Cerebellar nuclear complex (tissue), 1 donor: ENCODE results near the gene TDRD1.
"Not testable (repeated sequence)": the region's sequence is repeated elsewhere in the genome, so short reads cannot be mapped to it uniquely, and the experiment has no call there.

Experiments used
- DNase-seq, 2 experiments: peaks; one replicate each; lab custom pipeline; 2025; lab: John Stamatoyannopoulos, UW

The TDRD1 gene

GRCh38 chr10:114179148-114179547 is at the start of gene TDRD1:
TDRD1 (plus strand) TSS chr10:114179353; CDS start chr10:114187832, 8,479 bp downstream.
- DNase-seq = no peak

DNA sequence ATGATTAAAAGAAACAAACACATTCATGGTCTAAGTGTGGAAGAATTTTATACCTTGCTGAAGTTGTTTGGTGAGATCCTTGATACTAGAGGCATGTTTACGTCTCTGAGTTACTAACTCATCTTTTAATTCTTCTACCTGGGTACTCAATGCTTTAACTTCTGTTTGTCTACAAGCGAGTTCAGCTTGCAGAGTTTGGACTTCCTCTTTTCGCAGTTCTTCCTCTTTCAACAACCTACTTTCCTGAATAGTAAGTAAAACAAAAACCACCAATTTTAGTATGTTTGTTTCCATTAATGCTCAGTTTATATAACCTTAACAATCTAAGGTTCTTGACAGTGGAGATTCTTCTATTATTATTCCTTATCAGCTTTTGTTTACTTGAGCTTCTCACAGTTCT is 48.1 kb upstream of the TDRD1 start:
- no peak for DNase-seq

- DNase-seq = no peak
These were observed 43.7 kb upstream of the TDRD1 start for GRCh38 chr10:114135476-114135875.

GRCh38 chr10:114138581-114138980 is 40.6 kb upstream of the TDRD1 start:
- DNase-seq = no peak

GRCh38 chr10:114140036-114140435 is 39.1 kb upstream of the TDRD1 start:
- DNase-seq = no peak

DNA sequence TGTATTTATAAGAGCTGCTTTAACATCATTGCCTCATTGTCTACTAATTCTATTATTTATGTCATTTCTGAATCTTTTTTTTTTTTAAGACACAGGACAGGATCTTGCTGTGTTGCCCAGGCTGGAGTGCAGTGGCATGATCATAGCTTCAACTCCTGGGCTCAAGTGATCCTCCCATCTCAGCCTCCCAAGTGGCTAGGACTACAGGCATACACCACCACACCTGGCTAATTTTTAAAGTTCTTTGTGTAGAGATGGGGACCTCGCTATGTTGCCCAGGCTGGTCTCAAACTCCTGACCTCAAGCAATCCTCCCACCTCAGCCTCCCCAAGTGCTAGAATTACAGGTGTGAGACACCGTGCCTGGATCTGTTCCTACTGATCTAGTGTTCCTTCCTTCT is 38.3 kb upstream of the TDRD1 start:
- DNase-seq = not testable (repeated sequence)

GRCh38 chr10:114142018-114142417 is 37.1 kb upstream of the TDRD1 start:
- no peak for DNase-seq

DNA sequence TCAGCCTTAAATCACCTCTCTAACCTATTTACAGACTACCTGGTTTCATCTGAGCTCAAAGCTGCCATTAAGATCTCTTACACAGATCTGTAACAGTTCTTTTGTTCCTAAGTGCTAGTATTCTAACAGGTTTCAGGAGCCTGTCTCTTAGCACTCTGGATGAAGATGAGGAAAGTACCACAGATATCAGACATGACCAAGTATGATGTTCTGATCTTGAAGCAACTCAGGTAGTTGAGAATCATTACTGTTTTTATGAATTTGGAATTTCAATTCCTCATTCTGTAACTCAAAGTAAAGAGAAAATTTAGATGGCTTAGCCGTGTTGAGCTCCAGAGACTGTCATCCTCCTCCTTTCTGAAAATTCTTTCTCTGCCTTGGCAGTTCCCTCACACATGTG is 36.0 kb upstream of the TDRD1 start:
- no peak for DNase-seq

DNA sequence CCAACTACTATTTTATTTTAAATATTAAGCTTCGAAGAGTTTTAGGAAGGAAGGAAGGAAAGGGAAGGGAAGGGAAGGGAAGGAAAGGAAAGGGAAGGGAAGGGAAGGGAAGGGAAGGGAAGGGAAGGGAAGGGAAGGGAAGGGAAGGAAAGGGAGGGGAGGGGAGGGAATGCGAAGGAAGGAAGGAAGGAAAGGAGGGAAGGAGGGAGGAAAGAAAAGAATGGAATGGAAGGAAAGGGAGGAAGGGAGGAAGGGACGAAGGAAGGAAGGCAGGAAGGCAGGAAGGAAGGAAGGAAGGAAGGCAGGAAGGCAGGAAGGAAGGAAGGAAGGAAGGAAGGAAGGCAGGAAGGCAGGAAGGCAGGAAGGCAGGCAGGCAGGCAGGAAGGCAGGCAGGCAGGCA is 29.7 kb upstream of the TDRD1 start:
- not testable (repeated sequence) for DNase-seq

DNA sequence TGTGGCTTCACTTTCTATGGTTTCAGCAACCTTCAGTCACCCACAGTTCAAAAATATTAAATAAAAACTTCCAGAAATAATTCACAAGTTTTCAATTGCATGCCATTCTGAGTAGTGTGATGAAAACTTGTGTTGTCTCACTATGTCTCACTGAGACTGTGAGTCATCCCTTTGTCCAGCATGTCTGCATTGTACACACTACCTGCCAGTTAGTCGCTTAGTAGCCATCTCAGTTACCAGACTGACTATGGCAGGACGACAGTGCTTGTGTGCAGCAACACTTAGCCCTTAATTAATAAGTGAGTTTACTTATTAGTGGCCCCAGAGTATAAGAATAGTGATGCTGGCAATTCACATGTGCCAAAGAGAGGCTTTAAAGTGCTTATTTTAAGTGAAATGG is 27.7 kb upstream of the TDRD1 start:
- no peak for DNase-seq

GRCh38 chr10:114151892-114152291 is 27.3 kb upstream of the TDRD1 start:
- DNase-seq = no peak

- DNase-seq = no peak
These were observed 21.2 kb upstream of the TDRD1 start for GRCh38 chr10:114157912-114158311.

- no peak for DNase-seq
These were observed 16.1 kb upstream of the TDRD1 start for GRCh38 chr10:114163062-114163461.

- no peak for DNase-seq
These were observed 13.1 kb upstream of the TDRD1 start for GRCh38 chr10:114166043-114166442.

- no peak for DNase-seq
These were observed 12.7 kb upstream of the TDRD1 start for GRCh38 chr10:114166494-114166893.

GRCh38 chr10:114167985-114168384 is 11.2 kb upstream of the TDRD1 start:
- no peak for DNase-seq

GRCh38 chr10:114168450-114169009 is 10.6 kb upstream of the TDRD1 start:
- DNase-seq = no peak

GRCh38 chr10:114172216-114172615 is 6.9 kb upstream of the TDRD1 start:
- no peak for DNase-seq

- DNase-seq = peak in 1 of 2 experiments; percentile 22
These were observed 6.2 kb upstream of the TDRD1 start for GRCh38 chr10:114172776-114173602.

GRCh38 chr10:114173603-114173920 is 5.6 kb upstream of the TDRD1 start:
- no peak for DNase-seq

- DNase-seq = peak; percentile 93 to 97
These were observed 5.0 kb upstream of the TDRD1 start, which contains the start of gene CCDC186 for GRCh38 chr10:114173921-114174694. CCDC186 (minus strand) TSS chr10:114174203; CDS start chr10:114163268, 10,935 bp downstream.

DNA sequence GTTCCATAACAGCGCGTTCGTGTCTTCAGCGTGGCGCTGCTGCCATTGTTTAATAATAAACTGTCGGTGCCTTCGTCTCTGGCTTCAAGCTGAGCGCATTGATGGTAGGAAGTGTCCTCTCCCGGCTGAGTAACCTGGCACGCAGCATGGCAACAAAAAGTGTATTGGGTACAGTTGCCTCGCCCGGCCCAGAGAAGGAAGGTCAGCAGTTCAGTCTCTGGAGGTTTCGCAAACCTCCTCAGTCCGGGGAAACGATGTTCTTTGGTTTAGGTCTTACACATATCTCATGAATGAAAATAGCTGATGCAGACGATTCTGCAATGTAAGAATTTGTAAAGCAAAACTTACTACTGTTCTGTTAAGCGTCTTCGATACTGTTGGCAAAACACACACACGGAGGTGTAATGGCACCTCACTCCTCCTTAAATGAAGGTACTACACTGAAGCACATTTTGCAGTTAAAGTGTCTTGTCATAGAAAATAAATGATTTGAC is 4.4 kb upstream of the TDRD1 start:
- DNase-seq = no peak

GRCh38 chr10:114175667-114176066 is 3.5 kb upstream of the TDRD1 start:
- no peak for DNase-seq
